ENCODE data around the gene HIVEP3. TPM values are rescaled to one million over a fixed set of nuclear protein-coding genes. Genes with fewer than 3 reads are reported as not detected.

Gene HIVEP3
- total and polyA plus RNA-seq, 4 experiments from 2014 or later = 8.2 to 12.8 (median 10.8) TPM

GRCh38 chr1:41720861-41721410 is 197.8 kb downstream of the HIVEP3 start:
- CTCF ChIA-PET (ENCODE audit: partially characterized antibody) = interaction anchor here (0.7 kb wide), 1 partner anchor 458 kb away, joined by 3 read pairs; no protein-coding TSS in a partner anchor
- no peaks in the 10 kb centered on the region for H3K36me3 Mint-ChIP-seq
- H3K27ac Mint-ChIP-seq = peak overlapping the region; percentile 43 to 91 (median 77)
- DNase-seq = peak in 4 of 5 donors; percentile 16 to 31 (median 23)
- H3K4me3 ChIP-seq (ENCODE audit: low read length in 2 of 2) = peak overlapping the region in 1 of 2 donors; percentile 32
- H3K27me3 Mint-ChIP-seq = no peaks in the 10 kb centered on the region
- H3K4me3 Mint-ChIP-seq = peak overlapping the region; percentile 59 to 89 (median 81)
- intact Hi-C loops (cut with micrococcal nuclease) = no loop called here
- H3K27me3 ChIP-seq (ENCODE audit: insufficient read depth, low read length) = no peaks in the 10 kb centered on the region
- H3K27ac ChIP-seq (ENCODE audit: low read depth, low read length) = no peak overlapping the region
- H3K9me3 ChIP-seq (ENCODE audit: control insufficient read depth in 1 of 2, low read length in 2 of 2) = no peaks in the 10 kb centered on the region
- POLR2A ChIA-PET (ENCODE audit: partially characterized antibody) = interaction anchor here (1.2 kb wide), 1 partner anchor 43 kb away, joined by 5 read pairs; no protein-coding TSS in a partner anchor
- no peaks in the 10 kb centered on the region for H3K36me3 ChIP-seq (ENCODE audit: insufficient read depth, low read length)
- H3K9me3 Mint-ChIP-seq = no peaks in the 10 kb centered on the region
- H3K4me1 ChIP-seq (ENCODE audit: insufficient read depth, low read length) = peaks cover 14% of the 10 kb centered on the region
- H3K4me1 Mint-ChIP-seq = peaks cover 17 to 27% (median 22%) of the 10 kb centered on the region in 4 donors

- H3K9me3 ChIP-seq (ENCODE audit: control insufficient read depth in 1 of 2, low read length in 2 of 2) = no peaks in the 10 kb centered on the region
- no peaks in the 10 kb centered on the region for H3K27me3 Mint-ChIP-seq
- H3K4me1 Mint-ChIP-seq = peaks cover 17 to 27% (median 24%) of the 10 kb centered on the region in 4 donors
- H3K36me3 ChIP-seq (ENCODE audit: insufficient read depth, low read length) = no peaks in the 10 kb centered on the region
- DNase-seq = no peak
- no peak overlapping the region for H3K27ac ChIP-seq (ENCODE audit: low read depth, low read length)
- no peak overlapping the region for H3K4me3 ChIP-seq (ENCODE audit: low read length in 2 of 2)
- POLR2A ChIA-PET (ENCODE audit: partially characterized antibody) = interaction anchor here (1.2 kb wide), 1 partner anchor 42 kb away, joined by 5 read pairs; no protein-coding TSS in a partner anchor
- no peak overlapping the region for H3K27ac Mint-ChIP-seq
- intact Hi-C loops (cut with micrococcal nuclease) = no loop called here
- H3K27me3 ChIP-seq (ENCODE audit: insufficient read depth, low read length) = no peaks in the 10 kb centered on the region
- CTCF ChIA-PET (ENCODE audit: partially characterized antibody) = no interaction called here
- H3K36me3 Mint-ChIP-seq = no peaks in the 10 kb centered on the region
- H3K4me3 Mint-ChIP-seq = peak overlapping the region in 1 of 8 donors; percentile 17
- H3K9me3 Mint-ChIP-seq = no peaks in the 10 kb centered on the region
- H3K4me1 ChIP-seq (ENCODE audit: insufficient read depth, low read length) = peaks cover 14% of the 10 kb centered on the region
These were observed 199.1 kb downstream of the HIVEP3 start for GRCh38 chr1:41719590-41719989.

GRCh38 chr1:41719128-41719527 is 199.6 kb downstream of the HIVEP3 start:
- Mint-ChIP-seq H3K4me3 (no peak overlapping the region), H3K9me3 (no peaks in the 10 kb centered on the region), H3K27ac (no peak overlapping the region), H3K27me3 (no peaks in the 10 kb centered on the region), H3K4me1 (peaks cover 17 to 27% (median 24%) of the 10 kb centered on the region in 4 donors), H3K36me3 (no peaks in the 10 kb centered on the region)
- peaks cover 14% of the 10 kb centered on the region for H3K4me1 ChIP-seq (ENCODE audit: insufficient read depth, low read length)
- ChIA-PET CTCF (ENCODE audit: partially characterized antibody) (interaction anchor here (0.6 kb wide), 1 partner anchor 10 kb away, joined by 3 read pairs; no protein-coding TSS in a partner anchor), POLR2A (ENCODE audit: partially characterized antibody) (no interaction called here)
- H3K36me3 ChIP-seq (ENCODE audit: insufficient read depth, low read length) = no peaks in the 10 kb centered on the region
- no peak overlapping the region for H3K4me3 ChIP-seq (ENCODE audit: low read length in 2 of 2)
- H3K27ac ChIP-seq (ENCODE audit: low read depth, low read length) = no peak overlapping the region
- H3K27me3 ChIP-seq (ENCODE audit: insufficient read depth, low read length) = no peaks in the 10 kb centered on the region
- intact Hi-C loops (cut with micrococcal nuclease) = no loop called here
- H3K9me3 ChIP-seq (ENCODE audit: control insufficient read depth in 1 of 2, low read length in 2 of 2) = no peaks in the 10 kb centered on the region
- DNase-seq = no peak

- no peak for DNase-seq
- peak overlapping the region in 1 of 7 donors; percentile 26 for H3K27ac Mint-ChIP-seq
- Histone ChIP-seq H3K9me3 (ENCODE audit: control insufficient read depth in 1 of 2, low read length in 2 of 2) (no peaks in the 10 kb centered on the region), H3K27me3 (ENCODE audit: insufficient read depth, low read length) (no peaks in the 10 kb centered on the region), H3K4me3 (ENCODE audit: low read length in 2 of 2) (no peak overlapping the region), H3K27ac (ENCODE audit: low read depth, low read length) (no peak overlapping the region), H3K4me1 (ENCODE audit: insufficient read depth, low read length) (peaks cover 14% of the 10 kb centered on the region), H3K36me3 (ENCODE audit: insufficient read depth, low read length) (no peaks in the 10 kb centered on the region)
- no peaks in the 10 kb centered on the region for H3K9me3 Mint-ChIP-seq
- intact Hi-C loops (cut with micrococcal nuclease) = no loop called here
- no peak overlapping the region for H3K4me3 Mint-ChIP-seq
- H3K36me3 Mint-ChIP-seq = no peaks in the 10 kb centered on the region
- ChIA-PET CTCF (ENCODE audit: partially characterized antibody) (interaction anchor here (0.6 kb wide), 1 partner anchor 9 kb away, joined by 3 read pairs; no protein-coding TSS in a partner anchor), POLR2A (ENCODE audit: partially characterized antibody) (no interaction called here)
- peaks cover 17 to 27% (median 24%) of the 10 kb centered on the region in 4 donors for H3K4me1 Mint-ChIP-seq
- H3K27me3 Mint-ChIP-seq = no peaks in the 10 kb centered on the region
These were observed 200.2 kb downstream of the HIVEP3 start for GRCh38 chr1:41718497-41718896.

GRCh38 chr1:41716188-41717130 is 202.3 kb downstream of the HIVEP3 start:
- H3K9me3 Mint-ChIP-seq = no peaks in the 10 kb centered on the region
- no peaks in the 10 kb centered on the region for H3K36me3 ChIP-seq (ENCODE audit: insufficient read depth, low read length)
- no peak for DNase-seq

GRCh38 chr1:41715441-41716095 is 203.2 kb downstream of the HIVEP3 start:
- ChIA-PET CTCF (ENCODE audit: partially characterized antibody) (no interaction called here), POLR2A (ENCODE audit: partially characterized antibody) (no interaction called here)
- DNase-seq = no peak
- Histone ChIP-seq H3K27ac (ENCODE audit: low read depth, low read length) (no peak overlapping the region), H3K9me3 (ENCODE audit: control insufficient read depth in 1 of 2, low read length in 2 of 2) (no peaks in the 10 kb centered on the region), H3K36me3 (ENCODE audit: insufficient read depth, low read length) (no peaks in the 10 kb centered on the region), H3K4me3 (ENCODE audit: low read length in 2 of 2) (no peak overlapping the region), H3K4me1 (ENCODE audit: insufficient read depth, low read length) (peaks cover under 1% of the 10 kb centered on the region), H3K27me3 (ENCODE audit: insufficient read depth, low read length) (no peaks in the 10 kb centered on the region)
- Mint-ChIP-seq H3K36me3 (peaks cover 0 to under 1% of the 10 kb centered on the region in 2 donors), H3K4me3 (no peak overlapping the region), H3K4me1 (peaks cover 5 to 8% (median 7%) of the 10 kb centered on the region in 4 donors), H3K9me3 (no peaks in the 10 kb centered on the region), H3K27ac (peak overlapping the region in 4 of 7 donors; percentile 19 to 61 (median 32)), H3K27me3 (no peaks in the 10 kb centered on the region)
- intact Hi-C loops (cut with micrococcal nuclease) = no loop called here

More at GRCh38 chr1:41716188-41717130, 202.3 kb downstream of the HIVEP3 start:
- H3K27me3 ChIP-seq (ENCODE audit: insufficient read depth, low read length) = no peaks in the 10 kb centered on the region
- H3K36me3 Mint-ChIP-seq = no peaks in the 10 kb centered on the region
- peaks cover 13 to 16% (median 15%) of the 10 kb centered on the region in 4 donors for H3K4me1 Mint-ChIP-seq
- H3K27me3 Mint-ChIP-seq = no peaks in the 10 kb centered on the region
- peaks cover 8% of the 10 kb centered on the region for H3K4me1 ChIP-seq (ENCODE audit: insufficient read depth, low read length)
- no peak overlapping the region for H3K4me3 ChIP-seq (ENCODE audit: low read length in 2 of 2)
- H3K4me3 Mint-ChIP-seq = no peak overlapping the region
- no peaks in the 10 kb centered on the region for H3K9me3 ChIP-seq (ENCODE audit: control insufficient read depth in 1 of 2, low read length in 2 of 2)
- CTCF ChIA-PET (ENCODE audit: partially characterized antibody) = no interaction called here
- intact Hi-C loops (cut with micrococcal nuclease) = no loop called here
- no peak overlapping the region for H3K27ac ChIP-seq (ENCODE audit: low read depth, low read length)
- POLR2A ChIA-PET (ENCODE audit: partially characterized antibody) = no interaction called here
- peak overlapping the region in 2 of 7 donors; percentile 42 to 61 for H3K27ac Mint-ChIP-seq
